K562 (cell line): Measurements from ENCODE around the gene C15orf61. TPM values are rescaled to one million over a fixed set of nuclear protein-coding genes. Genes with fewer than 3 reads are reported as not detected.

Experiments used
- BHLHE40 ChIP-seq: IDR thresholded peaks from 2 replicates; pipeline ENCODE4 v1.6.1; 2011; ENCODE audit warnings: low read length, improper control_type of control experiment
- CEBPZ ChIP-seq: fragments of 150-350 bp; IDR thresholded peaks from 2 replicates; pipeline ENCODE4 v1.6.1; 2014; ENCODE audit warnings: low read depth, mild to moderate bottlenecking, low read length, borderline replicate concordance
- CSDE1 ChIP-seq, 2 experiments: fragments of 450-650 bp; IDR thresholded peaks; 2 replicates each; pipeline ENCODE4 v1.6.1; 2016; ENCODE audit warnings: mild to moderate bottlenecking in 1 of 2
- DACH1 ChIP-seq: fragments of 450-650 bp; IDR thresholded peaks from 2 replicates; pipeline ENCODE4 v1.6.1; 2018; ENCODE audit not compliant: partially characterized antibody
- E2F3 ChIP-seq: fragments of 250-450 bp; sonication (Bioruptor Pico); IDR thresholded peaks from 2 replicates; pipeline ENCODE4 v1.4.0; 2020; ENCODE audit warnings: mild to moderate bottlenecking
- ELF2 ChIP-seq: fragments of 250-450 bp; sonication (Bioruptor Pico); IDR thresholded peaks from 2 replicates; pipeline ENCODE4 v1.5.0; 2021; ENCODE audit warnings: mild to moderate bottlenecking
- ETV1 ChIP-seq: fragments of 450-650 bp; conservative IDR thresholded peaks from 2 replicates; pipeline ENCODE4 v1.6.1; 2016; ENCODE audit warnings: missing genetic modification characterization, control low read depth, low read depth, missing compliant biosample characterization
- FOXJ3 ChIP-seq: sonication (generic); formaldehyde crosslinking; IDR thresholded peaks from 2 replicates; pipeline ENCODE4 v1.4.0; 2020; ENCODE audit warnings: mild to moderate bottlenecking, missing genetic modification reagents
- HNRNPK ChIP-seq: fragments of 200-400 bp; formaldehyde crosslinking; IDR thresholded peaks from one replicate; pipeline ENCODE4 v1.6.1; 2018; ENCODE audit warnings: mild to moderate bottlenecking, low read depth, low read length; ENCODE audit not compliant: poor library complexity, severe bottlenecking
- JUN ChIP-seq, 2 experiments: sonication (generic) in 1 of 2; formaldehyde crosslinking in 1 of 2; IDR thresholded peaks; 2 replicates each; pipeline versions ENCODE4 v1.6.1 to v1.8.0; 2012 to 2022; ENCODE audit warnings: borderline replicate concordance in 2 of 2, mild to moderate bottlenecking in 2 of 2, improper control_type of control experiment in 1 of 2, low read depth in 1 of 2, low read length in 1 of 2, missing genetic modification reagents in 1 of 2
- L3MBTL2 ChIP-seq: fragments of 450-650 bp; IDR thresholded peaks from 2 replicates; pipeline ENCODE4 v1.6.1; 2016; ENCODE audit warnings: mild to moderate bottlenecking, moderate library complexity
- NKRF ChIP-seq: fragments of 450-650 bp; IDR thresholded peaks from 2 replicates; pipeline ENCODE4 v1.6.1; 2016; ENCODE audit warnings: borderline replicate concordance
- NR2C2 ChIP-seq, 2 experiments: fragments of 200-800 bp in 1 of 2; sonication (Bioruptor generic) in 1 of 2; sonication (generic) in 1 of 2; formaldehyde crosslinking in 1 of 2; IDR thresholded peaks; 2 replicates each; pipeline versions ENCODE4 v1.6.1 to v1.8.0; 2016 to 2022; ENCODE audit warnings: mild to moderate bottlenecking in 1 of 2, missing compliant biosample characterization in 1 of 2, missing genetic modification characterization in 1 of 2, missing genetic modification reagents in 1 of 2
- RBBP5 ChIP-seq: fragments of 200-600 bp; sonication (generic); IDR thresholded peaks from 2 replicates; pipeline ENCODE4 v1.6.1; 2012; ENCODE audit warnings: borderline replicate concordance, mild to moderate bottlenecking, low read length, control low read depth, inconsistent platforms; ENCODE audit not compliant: insufficient read depth, poor library complexity, severe bottlenecking
- RBM34 ChIP-seq: fragments of 200-400 bp; formaldehyde crosslinking; IDR thresholded peaks from 2 replicates; pipeline ENCODE4 v1.6.1; 2018; ENCODE audit warnings: low read length, borderline replicate concordance; ENCODE audit not compliant: insufficient read depth
- SP2 ChIP-seq: IDR thresholded peaks from 2 replicates; pipeline ENCODE4 v1.6.1; 2011; ENCODE audit warnings: mild to moderate bottlenecking, low read depth, low read length, moderate library complexity; ENCODE audit not compliant: poor library complexity, severe bottlenecking; ENCODE audit errors: extremely low read depth
- TARDBP ChIP-seq: fragments of 450-650 bp; IDR thresholded peaks from 2 replicates; pipeline ENCODE4 v1.6.1; 2016
- USF1 ChIP-seq: sonication (generic); formaldehyde crosslinking; IDR thresholded peaks from 2 replicates; pipeline ENCODE4 v1.9.0; 2022; ENCODE audit warnings: mild to moderate bottlenecking, missing genetic modification reagents
- YY1 ChIP-seq, 3 experiments: IDR thresholded peaks; 2 replicates each; pipeline ENCODE4 v1.6.1; 2011; ENCODE audit warnings: low read length in 2 of 3, mild to moderate bottlenecking in 2 of 3, moderate library complexity in 2 of 3, borderline replicate concordance in 1 of 3, control low read depth in 1 of 3, low read depth in 1 of 3; ENCODE audit not compliant: insufficient read depth in 3 of 3, insufficient replicate concordance in 2 of 3, control insufficient read depth in 1 of 3, insufficient read length in 1 of 3; ENCODE audit errors: extremely low read depth in 1 of 3
- ZNF24 ChIP-seq: fragments of 450-650 bp; IDR thresholded peaks from 2 replicates; pipeline ENCODE4 v1.6.1; 2016
- ZNF41 ChIP-seq: fragments of 250-450 bp; sonication (Bioruptor Pico); conservative IDR thresholded peaks from 2 replicates; pipeline ENCODE4 v1.4.0; 2020; ENCODE audit warnings: mild to moderate bottlenecking
- ZNF699 ChIP-seq: fragments of 250-450 bp; sonication (Bioruptor Pico); IDR thresholded peaks from 2 replicates; pipeline ENCODE4 v1.8.0; 2021; ENCODE audit warnings: mild to moderate bottlenecking, moderate library complexity; ENCODE audit not compliant: insufficient replicate concordance
- polyA plus RNA-seq, 8 experiments: library from polyadenylated mRNA; depleted of rRNA in 4 of 8; stranded (reverse) in 5 of 8; unstranded in 3 of 8; fragments of >200 nt; fragmentation: Nextera tagmentation in 2 of 8; fragmentation: Illumina TruSeq in 1 of 8; extraction: Ambion mirVana in 2 of 8; extraction: Trizol in 1 of 8; gene quantifications; 2 replicates each; pipeline versions ENCODE4 v1.2.1 to v1.2.3, GENCODE V29; 2011 to 2014; ENCODE audit warnings: inconsistent platforms in 1 of 8, missing spikeins in 1 of 8
- total RNA-seq, 7 experiments: library from RNA; depleted of rRNA in 6 of 7; stranded (reverse); fragments of >200 nt in 6 of 7; fragmentation: Illumina TruSeq in 2 of 7; extraction: Trizol in 2 of 7; gene quantifications; 2 replicates each; pipeline versions ENCODE4 v1.2.1 to v1.2.3, GENCODE V29; 2011 to 2021; ENCODE audit warnings: low replicate concordance in 1 of 7

C15orf61 gene
- total and polyA plus RNA-seq, 9 of the 15 experiments (the other 6 are each of a cell fraction or from before 2014, with no cell fraction given) = 1.6 to 10.5 (median 4.3) TPM

- TF ChIP-seq USF1 (CRISPR knock-in tag) = peak; percentile 55; the same call in 1 of the 2 replicates
- no peak for TF ChIP-seq RBBP5
- no peak for TF ChIP-seq NR2C2 (CRISPR knock-in tag; IDR thresholded peaks at IDR 0.05)
- no peak for TF ChIP-seq NR2C2 (tag; IDR thresholded peaks at IDR 0.05)
- no peak for TF ChIP-seq NKRF
- no peak for TF ChIP-seq DACH1
- no peak for TF ChIP-seq ZNF24
- TF ChIP-seq FOXJ3 = no peak
- no peak for TF ChIP-seq ETV1 (tag)
- TF ChIP-seq CEBPZ = no peak
- TF ChIP-seq ZNF41 = no peak
- no peak for TF ChIP-seq E2F3
- peak; percentile 88 for TF ChIP-seq L3MBTL2
- no peak for TF ChIP-seq RBM34
- TF ChIP-seq JUN (IDR thresholded peaks at IDR 0.05; ENCODE audit: borderline replicate concordance, low read depth, low read length) = no peak
- TF ChIP-seq JUN (CRISPR knock-in tag; IDR thresholded peaks at IDR 0.05; ENCODE audit: borderline replicate concordance) = no peak
- no peak for TF ChIP-seq ZNF699 (CRISPR knock-in tag)
- no peak for TF ChIP-seq ELF2
- peak; percentile 33; the same call in 1 of the 2 replicates for TF ChIP-seq BHLHE40
- no peak for TF ChIP-seq SP2
- no peak for TF ChIP-seq HNRNPK
- no peak for TF ChIP-seq YY1 (IDR thresholded peaks at IDR 0.05; ENCODE audit: borderline replicate concordance in 1 of 3, control insufficient read depth in 1 of 3, extremely low read depth in 1 of 3, insufficient read depth in 3 of 3, insufficient read length in 1 of 3, insufficient replicate concordance in 2 of 3, low read depth in 1 of 3, low read length in 2 of 3)
- no peak for TF ChIP-seq TARDBP
- no peak for TF ChIP-seq CSDE1 (IDR thresholded peaks at IDR 0.05)
These were observed 11.0 kb upstream of the C15orf61 start (continued) for GRCh38 chr15:67509918-67510317.
